COLO829 (cell line): ENCODE data around the gene DRC7.
"Not testable (repeated sequence)": the region's sequence is repeated elsewhere in the genome, so short reads cannot be mapped to it uniquely, and the experiment has no call there.

ENCODE experiments used
- DNase-seq: peaks from one replicate; pipeline ENCODE4 v3.0.0; 2012; ENCODE audit warnings: low spot score

Gene DRC7

GRCh38 chr16:57734925-57735754 lies 40.5 kb downstream of the DRC7 start:
- peak; percentile 91 for DNase-seq

GRCh38 chr16:57735755-57736418 lies 41.3 kb downstream of the DRC7 start, which contains the start of gene KATNB1:
Gene KATNB1 (plus strand): TSS chr16:57735770. CDS start chr16:57737244, 1,474 bp downstream.
- DNase-seq, result no peak

GRCh38 chr16:57736419-57737351 lies 42.1 kb downstream of the DRC7 start:
- DNase-seq, result peak; percentile 47

GRCh38 chr16:57738844-57739243 lies 44.2 kb downstream of the DRC7 start:
- DNase-seq, result no peak

- DNase-seq, result no peak
Observed at GRCh38 chr16:57739756-57740422, 45.3 kb downstream of the DRC7 start.

GRCh38 chr16:57740423-57741071 lies 45.9 kb downstream of the DRC7 start:
- DNase-seq, result no peak

GRCh38 chr16:57741660-57742191 lies 47.1 kb downstream of the DRC7 start:
- no peak for DNase-seq

GRCh38 chr16:57742543-57742942 lies 47.9 kb downstream of the DRC7 start:
- no peak for DNase-seq

GRCh38 chr16:57743458-57743857 lies 48.9 kb downstream of the DRC7 start:
- DNase-seq, result no peak

- DNase-seq, result no peak
Observed at GRCh38 chr16:57743886-57744641, 49.5 kb downstream of the DRC7 start.

- DNase-seq, result no peak
Observed at GRCh38 chr16:57744642-57744903, 50.0 kb downstream of the DRC7 start.

- no peak for DNase-seq
Observed at GRCh38 chr16:57745768-57746167, 51.2 kb downstream of the DRC7 start.

- DNase-seq, result not testable (repeated sequence)
Observed at GRCh38 chr16:57746316-57746715, 51.7 kb downstream of the DRC7 start.

- DNase-seq, result no peak
Observed at GRCh38 chr16:57747091-57747490, 52.5 kb downstream of the DRC7 start.

GRCh38 chr16:57747496-57747895 lies 52.9 kb downstream of the DRC7 start:
- DNase-seq, result no peak

GRCh38 chr16:57747996-57748395 lies 53.4 kb downstream of the DRC7 start:
- no peak for DNase-seq

GRCh38 chr16:57748596-57748995 lies 54.0 kb downstream of the DRC7 start:
- DNase-seq, result no peak

- DNase-seq, result no peak
Observed at GRCh38 chr16:57749101-57749692, 54.6 kb downstream of the DRC7 start.

GRCh38 chr16:57749856-57750452 lies 55.3 kb downstream of the DRC7 start:
- DNase-seq, result no peak
